PC-9 (cell line): Measurements from ENCODE around the gene IL17C. TPM values are rescaled to one million over a fixed set of nuclear protein-coding genes. Genes with fewer than 3 reads are reported as not detected.

ENCODE experiments used
- BruUV-seq: library from RNA; stranded (reverse); fragments of 400-500 nt; replicated peaks from 2 replicates; lab custom pipeline; 2021; lab: Mats Ljungman, UMichigan
- CTCF ChIA-PET: fragments of 300-600 bp; sonication (Branson Sonifier 250); formaldehyde crosslinking; loops from one replicate; lab custom pipeline; 2022; ENCODE audit warnings: antibody characterized with exemption; lab: Charles Lee
- POLR2A ChIA-PET: fragments of 300-600 bp; sonication (Branson Sonifier 250); formaldehyde crosslinking; loops from one replicate; lab custom pipeline; 2022; ENCODE audit warnings: antibody characterized with exemption; ENCODE audit not compliant: unreplicated experiment; lab: Charles Lee
- DNase-seq, 2 experiments: peaks; one replicate each; pipeline versions ENCODE4 v3.0.0 to v3.0.0-alpha.2; 2015 to 2022; ENCODE audit warnings: mixed read lengths in 1 of 2
- H2AFZ ChIP-seq: fragments of 200-600 bp; sonication (generic); 2 replicates; pipeline ENCODE4 v1.8.1; 2017; ENCODE audit warnings: antibody characterized with exemption
- H3F3A ChIP-seq: fragments of 200-600 bp; sonication (generic); 2 replicates; pipeline ENCODE4 v1.8.1; 2017; ENCODE audit warnings: antibody characterized with exemption, mild to moderate bottlenecking, low read depth; ENCODE audit not compliant: insufficient read depth
- H3K27ac ChIP-seq: fragments of 200-600 bp; sonication (generic); 2 replicates; pipeline ENCODE4 v1.6.1; 2016; ENCODE audit warnings: mixed run types
- H3K27me3 ChIP-seq: fragments of 200-600 bp; sonication (generic); 2 replicates; pipeline ENCODE4 v1.6.1; 2016; ENCODE audit warnings: low read depth, mixed run types; ENCODE audit not compliant: insufficient read depth
- H3K36me3 ChIP-seq: fragments of 200-600 bp; sonication (generic); 2 replicates; pipeline ENCODE4 v1.6.1; 2016; ENCODE audit warnings: low read depth, mixed run types
- H3K4me1 ChIP-seq: fragments of 200-600 bp; sonication (generic); replicated peaks from 2 replicates; pipeline ENCODE4 v1.6.1; 2016; ENCODE audit warnings: mixed run types; ENCODE audit not compliant: insufficient read depth
- H3K4me2 ChIP-seq: fragments of 200-600 bp; sonication (generic); 2 replicates; pipeline ENCODE4 v1.6.1; 2017; ENCODE audit warnings: mixed run types
- H3K4me3 ChIP-seq: fragments of 200-600 bp; sonication (generic); 2 replicates; pipeline ENCODE4 v1.6.1; 2016; ENCODE audit warnings: mixed run types
- H3K79me2 ChIP-seq: fragments of 200-600 bp; sonication (generic); 2 replicates; pipeline ENCODE4 v1.6.1; 2017; ENCODE audit warnings: low read depth, mixed run types
- H3K9me2 ChIP-seq: fragments of 200-600 bp; sonication (generic); 2 replicates; pipeline ENCODE4 v1.8.1; 2017; ENCODE audit warnings: mild to moderate bottlenecking; ENCODE audit not compliant: insufficient read depth
- H3K9me3 ChIP-seq: fragments of 200-600 bp; sonication (generic); 2 replicates; pipeline ENCODE4 v1.8.1; 2016; ENCODE audit warnings: low read depth; ENCODE audit not compliant: insufficient read depth
- H4K20me1 ChIP-seq: fragments of 200-600 bp; sonication (generic); 2 replicates; pipeline ENCODE4 v1.8.1; 2017; ENCODE audit not compliant: insufficient read depth
- EZH2 ChIP-seq: fragments of 200-600 bp; sonication (generic); IDR thresholded peaks from 2 replicates; pipeline ENCODE4 v1.8.0; 2017; ENCODE audit warnings: antibody characterized with exemption, low read depth
- intact Hi-C: fragments of 100-400 bp; cut with micrococcal nuclease; formaldehyde crosslinking; loops from one replicate; pipeline ENCODE4 v1.10.0; 2022; ENCODE audit not compliant: unreplicated experiment
- total RNA-seq: library from RNA; stranded (reverse); gene quantifications from 2 replicates; pipeline ENCODE4 v1.2.3, GENCODE V29; 2021
- TF ChIP-seq, protein P1 (sequence below): fragments of 200-600 bp; sonication (generic); conservative IDR thresholded peaks from 2 replicates; pipeline ENCODE4 v1.6.1; 2017; ENCODE audit warnings: mixed run types, antibody characterized with exemption, mild to moderate bottlenecking, moderate library complexity

IL17C gene
- total RNA-seq, 1 experiment from 2014 or later = not detected

DNA sequence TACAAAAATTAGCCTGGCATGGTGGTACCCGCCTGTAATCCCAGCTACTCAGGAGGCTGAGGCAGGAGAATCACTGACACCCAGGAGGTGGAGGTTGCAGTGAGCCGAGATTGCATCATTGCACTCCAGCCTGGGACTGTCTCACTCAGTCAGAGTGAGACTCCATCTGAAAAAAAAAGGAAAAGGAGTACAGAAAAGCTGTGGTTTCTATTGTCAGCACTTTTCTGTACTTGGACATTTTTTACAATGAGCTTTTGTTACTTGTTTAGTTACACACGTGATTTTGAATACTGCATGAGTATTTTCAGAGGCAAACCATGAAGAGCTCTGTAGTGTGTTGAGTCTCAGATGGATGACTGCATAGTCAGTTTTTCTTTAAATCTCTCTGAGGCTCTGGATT is 41.9 kb upstream of the IL17C start:
- peaks cover 9% of the 10 kb centered on the region for H4K20me1 ChIP-seq
- no peaks in the 10 kb centered on the region for H3F3A ChIP-seq
- H3K4me1 ChIP-seq = no peaks in the 10 kb centered on the region
- no TSS peak for BruUV-seq
- H3K27me3 ChIP-seq = no peaks in the 10 kb centered on the region
- DNase-seq = no peak
- H3K9me3 ChIP-seq = no peaks in the 10 kb centered on the region
- no peak overlapping the region for H3K27ac ChIP-seq
- ChIA-PET POLR2A (no interaction called here), CTCF (no interaction called here)
- intact Hi-C loops = no loop called here
- no peak overlapping the region for H3K4me3 ChIP-seq
- no peaks in the 10 kb centered on the region for H3K9me2 ChIP-seq
- H2AFZ ChIP-seq = no peak overlapping the region
- H3K79me2 ChIP-seq = no peaks in the 10 kb centered on the region
- H3K4me2 ChIP-seq = no peak overlapping the region
- TF ChIP-seq, protein P1, sequence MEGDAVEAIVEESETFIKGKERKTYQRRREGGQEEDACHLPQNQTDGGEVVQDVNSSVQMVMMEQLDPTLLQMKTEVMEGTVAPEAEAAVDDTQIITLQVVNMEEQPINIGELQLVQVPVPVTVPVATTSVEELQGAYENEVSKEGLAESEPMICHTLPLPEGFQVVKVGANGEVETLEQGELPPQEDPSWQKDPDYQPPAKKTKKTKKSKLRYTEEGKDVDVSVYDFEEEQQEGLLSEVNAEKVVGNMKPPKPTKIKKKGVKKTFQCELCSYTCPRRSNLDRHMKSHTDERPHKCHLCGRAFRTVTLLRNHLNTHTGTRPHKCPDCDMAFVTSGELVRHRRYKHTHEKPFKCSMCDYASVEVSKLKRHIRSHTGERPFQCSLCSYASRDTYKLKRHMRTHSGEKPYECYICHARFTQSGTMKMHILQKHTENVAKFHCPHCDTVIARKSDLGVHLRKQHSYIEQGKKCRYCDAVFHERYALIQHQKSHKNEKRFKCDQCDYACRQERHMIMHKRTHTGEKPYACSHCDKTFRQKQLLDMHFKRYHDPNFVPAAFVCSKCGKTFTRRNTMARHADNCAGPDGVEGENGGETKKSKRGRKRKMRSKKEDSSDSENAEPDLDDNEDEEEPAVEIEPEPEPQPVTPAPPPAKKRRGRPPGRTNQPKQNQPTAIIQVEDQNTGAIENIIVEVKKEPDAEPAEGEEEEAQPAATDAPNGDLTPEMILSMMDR = no peak
- TF ChIP-seq EZH2 = no peak
- peaks cover 9% of the 10 kb centered on the region; the same call in 1 of the 2 replicates for H3K36me3 ChIP-seq

DNA sequence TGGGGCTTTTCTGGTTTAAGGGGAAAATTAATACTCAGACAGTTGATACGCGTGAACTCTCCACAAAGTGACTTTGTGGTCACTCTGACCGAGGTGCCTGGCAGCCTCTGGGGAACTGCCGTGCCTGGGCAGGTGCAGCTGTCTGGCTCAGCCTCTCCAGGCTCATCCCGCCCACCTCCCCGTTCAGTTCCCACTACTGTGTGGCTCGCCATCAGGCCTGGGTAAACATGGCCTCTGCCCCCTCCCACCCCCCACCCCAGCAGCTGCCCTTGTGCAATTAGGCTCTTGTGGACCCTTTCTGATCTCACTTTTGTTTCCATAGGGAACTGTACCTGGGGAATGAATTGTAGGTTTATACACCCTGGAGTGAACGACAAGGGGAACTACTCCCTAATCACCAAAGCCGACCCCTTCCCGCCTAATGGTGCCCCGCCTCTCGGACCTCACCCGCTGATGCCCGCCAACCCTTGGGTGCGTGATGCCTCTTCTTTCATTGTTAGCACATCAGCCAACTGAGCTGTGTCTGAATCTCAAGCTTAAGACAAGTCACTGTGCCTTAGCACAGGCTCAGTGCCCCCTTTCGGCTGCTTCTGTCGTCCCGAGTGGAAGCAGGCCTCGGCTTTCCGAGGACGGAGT is 40.4 kb upstream of the IL17C start:
- Histone ChIP-seq H3K4me1 (no peaks in the 10 kb centered on the region), H3K36me3 (peaks cover 9% of the 10 kb centered on the region; the same call in 1 of the 2 replicates), H3K4me2 (no peak overlapping the region), H3K27ac (no peak overlapping the region), H4K20me1 (peaks cover 7% of the 10 kb centered on the region), H3K79me2 (no peaks in the 10 kb centered on the region), H3K9me2 (no peaks in the 10 kb centered on the region), H3F3A (no peaks in the 10 kb centered on the region), H3K9me3 (no peaks in the 10 kb centered on the region), H2AFZ (no peak overlapping the region), H3K4me3 (no peak overlapping the region), H3K27me3 (no peaks in the 10 kb centered on the region)
- CTCF ChIA-PET = interaction anchor here (0.6 kb wide), 1 partner anchor 57 kb away, joined by 4 read pairs; no protein-coding TSS in a partner anchor
- TF ChIP-seq, protein P1 = no peak
- no peak for TF ChIP-seq EZH2
- DNase-seq = no peak
- POLR2A ChIA-PET = no interaction called here
- no TSS peak for BruUV-seq
- intact Hi-C loops = no loop called here

DNA sequence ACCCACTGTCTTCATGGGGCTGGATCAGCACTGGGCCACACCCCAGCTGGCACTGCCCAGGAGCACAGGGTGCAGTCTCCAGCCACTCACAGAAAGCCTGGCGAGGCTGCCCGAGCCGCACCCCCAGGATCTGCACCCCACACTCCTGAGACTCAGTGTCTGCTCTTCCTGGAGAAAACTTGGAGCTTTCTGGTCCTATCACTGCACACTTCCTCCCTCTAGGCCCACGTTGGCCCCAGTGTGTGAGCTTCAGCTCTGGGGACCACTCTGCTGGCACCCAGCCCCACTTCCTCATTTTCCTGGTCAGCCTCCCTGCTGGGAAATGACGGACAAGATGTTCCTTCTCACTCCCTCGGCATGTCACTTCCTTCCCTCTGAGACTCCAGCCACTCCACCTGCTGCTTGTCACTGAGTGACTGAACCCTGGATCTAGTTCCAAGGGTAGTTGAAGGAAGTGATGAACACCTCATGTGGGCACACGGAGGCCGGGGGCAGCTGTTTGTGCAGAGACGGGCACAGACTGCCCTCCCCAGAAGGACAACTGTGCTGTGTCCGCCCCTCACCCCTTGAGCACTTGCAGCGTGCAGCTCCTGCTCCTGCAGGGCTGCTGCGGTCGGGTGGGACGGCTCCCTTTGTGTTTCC is 39.2 kb upstream of the IL17C start:
- no peak for DNase-seq
- Histone ChIP-seq H4K20me1 (no peaks in the 10 kb centered on the region; the same call in none of the 2 replicates), H3K36me3 (peaks cover 9% of the 10 kb centered on the region; the same call in 1 of the 2 replicates), H3K4me2 (no peak overlapping the region), H3K9me3 (no peaks in the 10 kb centered on the region), H3K27ac (no peak overlapping the region), H3K9me2 (no peaks in the 10 kb centered on the region), H2AFZ (no peak overlapping the region), H3F3A (no peaks in the 10 kb centered on the region), H3K27me3 (no peaks in the 10 kb centered on the region), H3K4me3 (no peak overlapping the region), H3K4me1 (no peaks in the 10 kb centered on the region), H3K79me2 (no peaks in the 10 kb centered on the region)
- POLR2A ChIA-PET = no interaction called here
- intact Hi-C loops = no loop called here
- CTCF ChIA-PET = no interaction called here
- TF ChIP-seq EZH2 = no peak
- TF ChIP-seq, protein P1 = no peak
- BruUV-seq = no TSS peak
